ENCODE data around the gene SLC24A1.

SLC24A1 gene

DNA sequence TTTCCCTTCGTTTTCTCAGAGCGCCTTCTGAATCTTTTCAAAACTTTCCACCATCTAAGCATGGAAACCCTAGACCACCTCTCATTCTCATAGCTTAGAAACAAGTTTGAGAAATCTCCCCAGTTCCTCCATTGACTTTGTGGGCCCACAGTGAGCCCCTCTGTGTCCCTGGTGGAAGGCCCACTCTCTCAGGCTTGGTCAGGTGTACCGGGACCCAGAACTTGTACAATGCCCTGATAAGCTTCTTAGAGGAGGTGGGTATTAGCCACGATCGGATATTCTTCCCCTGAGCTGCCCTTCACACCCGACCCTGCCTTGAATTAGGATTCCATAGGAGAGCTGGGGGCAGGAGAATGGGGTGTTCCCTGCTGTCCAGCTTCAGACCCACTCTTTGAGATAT lies at the start of gene SLC24A1:
TSS of gene SLC24A1 (plus strand) at position 301 of the 400 bp plus-strand sequence. CDS start 2,143 bp downstream, outside the sequence.
- ATAC-seq (ENCODE audit: low read depth) (no peak), DNase-seq (ENCODE audit: low spot score in 2 of 2) (no peak)
- H3K27me3 Mint-ChIP-seq = peaks cover 4% of the 10 kb centered on the region
- peaks cover 22% of the 10 kb centered on the region for H3K36me3 Mint-ChIP-seq
- no peak within 1 kb of the TSS for H3K4me3 Mint-ChIP-seq
- H3K4me1 Mint-ChIP-seq = peaks cover 3% of the 10 kb centered on the region
- no peaks in the 10 kb centered on the region for H3K9me3 Mint-ChIP-seq
- no peak within 1 kb of the TSS for H3K27ac Mint-ChIP-seq

DNA sequence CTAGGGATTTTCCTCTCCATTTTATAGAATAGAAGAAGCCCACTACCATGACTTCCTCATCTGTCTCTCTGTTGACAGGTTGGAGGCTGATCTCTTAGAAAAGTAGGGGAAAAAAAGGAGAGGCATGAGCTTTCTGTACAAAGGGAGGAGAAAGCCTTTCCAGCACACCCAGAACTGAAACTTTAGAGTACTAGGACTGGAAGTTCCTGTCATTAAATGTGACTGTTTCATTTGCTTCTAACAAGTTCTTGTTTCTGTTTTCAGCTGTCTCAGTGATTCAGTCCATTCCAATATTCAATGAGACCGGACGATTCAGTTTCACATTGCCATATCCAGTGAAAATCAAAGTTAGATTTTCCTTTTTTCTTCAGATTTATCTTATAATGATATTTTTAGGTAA lies 49.8 kb upstream of the SLC24A1 start:
- H3K27me3 Mint-ChIP-seq = no peaks in the 10 kb centered on the region
- peaks cover 8% of the 10 kb centered on the region for H3K36me3 Mint-ChIP-seq
- no peaks in the 10 kb centered on the region for H3K9me3 Mint-ChIP-seq
- ATAC-seq (ENCODE audit: low read depth) (no peak), DNase-seq (ENCODE audit: low spot score in 2 of 2) (no peak)
- no peak overlapping the region for H3K27ac Mint-ChIP-seq
- H3K4me1 Mint-ChIP-seq = no peaks in the 10 kb centered on the region
- H3K4me3 Mint-ChIP-seq = no peak overlapping the region

DNA sequence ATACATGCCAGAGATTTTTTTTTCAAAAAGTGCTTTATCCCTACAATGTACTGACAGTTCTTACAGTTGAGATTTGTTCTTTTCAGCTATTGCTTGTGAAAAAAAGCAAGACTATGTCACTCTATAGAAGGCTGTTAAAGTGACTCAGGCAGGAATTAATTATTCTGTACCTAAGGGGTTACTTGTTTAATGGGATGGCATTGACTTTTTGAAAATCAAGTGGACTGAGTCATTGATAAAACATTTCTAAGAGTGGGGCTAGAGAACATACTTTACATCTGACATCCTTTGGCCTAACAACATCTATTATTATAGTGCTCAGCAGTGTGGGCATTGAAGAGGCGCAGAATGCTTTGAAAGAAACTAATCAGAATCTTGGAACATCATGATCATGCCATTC lies 45.1 kb upstream of the SLC24A1 start:
- no peak for ATAC-seq (ENCODE audit: low read depth)
- Mint-ChIP-seq H3K36me3 (peaks cover 15% of the 10 kb centered on the region), H3K9me3 (no peaks in the 10 kb centered on the region), H3K4me1 (peaks cover 7% of the 10 kb centered on the region), H3K27me3 (no peaks in the 10 kb centered on the region), H3K27ac (peak overlapping the region; percentile 64), H3K4me3 (no peak overlapping the region)
- no peak for DNase-seq (ENCODE audit: low spot score in 2 of 2)

DNA sequence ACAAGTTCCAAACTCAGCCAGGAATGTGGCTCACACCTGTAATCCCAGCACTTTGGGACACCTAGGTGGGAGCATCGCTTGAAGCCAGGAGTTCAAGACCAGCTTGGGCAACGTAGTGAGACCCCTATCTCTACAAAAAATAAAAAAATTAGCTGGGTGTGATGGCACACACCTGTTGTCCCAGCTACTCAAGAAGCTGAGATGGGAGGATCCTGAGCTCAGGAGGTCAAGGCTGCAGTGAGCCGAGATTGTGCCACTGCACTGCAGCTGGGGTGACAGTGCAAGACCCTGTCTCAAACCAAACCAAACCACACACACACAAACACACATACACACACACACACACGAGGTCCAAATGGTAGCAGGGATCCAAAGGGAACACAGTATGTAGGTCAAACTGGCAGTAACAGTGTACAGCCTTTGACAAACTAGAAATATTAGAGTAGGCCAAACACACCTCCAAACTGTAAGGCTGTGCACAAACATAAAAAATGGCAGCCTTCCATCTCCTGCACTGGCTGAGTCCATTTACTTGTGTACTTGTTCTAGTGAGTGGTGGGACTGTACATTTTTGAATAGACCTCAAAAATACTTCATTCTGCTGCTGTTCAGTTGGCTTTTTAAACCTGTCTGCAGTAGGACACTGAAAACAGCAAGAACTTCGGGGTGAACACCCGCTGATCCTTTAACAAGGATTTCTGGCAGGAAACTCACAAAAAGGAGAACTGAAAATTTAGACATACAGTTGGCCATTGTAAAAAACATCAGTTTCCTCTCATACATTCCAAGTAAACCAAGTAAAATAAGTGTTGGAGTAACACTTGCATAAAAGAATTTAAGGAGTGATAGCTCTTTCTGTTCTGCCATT lies 44.4 kb upstream of the SLC24A1 start:
- DNase-seq (ENCODE audit: low spot score in 2 of 2) (no peak), ATAC-seq (ENCODE audit: low read depth) (no peak)
- H3K27me3 Mint-ChIP-seq = no peaks in the 10 kb centered on the region
- no peaks in the 10 kb centered on the region for H3K9me3 Mint-ChIP-seq
- peaks cover 7% of the 10 kb centered on the region for H3K4me1 Mint-ChIP-seq
- H3K4me3 Mint-ChIP-seq = no peak overlapping the region
- H3K36me3 Mint-ChIP-seq = peaks cover 21% of the 10 kb centered on the region
- H3K27ac Mint-ChIP-seq = peak overlapping the region; percentile 53

DNA sequence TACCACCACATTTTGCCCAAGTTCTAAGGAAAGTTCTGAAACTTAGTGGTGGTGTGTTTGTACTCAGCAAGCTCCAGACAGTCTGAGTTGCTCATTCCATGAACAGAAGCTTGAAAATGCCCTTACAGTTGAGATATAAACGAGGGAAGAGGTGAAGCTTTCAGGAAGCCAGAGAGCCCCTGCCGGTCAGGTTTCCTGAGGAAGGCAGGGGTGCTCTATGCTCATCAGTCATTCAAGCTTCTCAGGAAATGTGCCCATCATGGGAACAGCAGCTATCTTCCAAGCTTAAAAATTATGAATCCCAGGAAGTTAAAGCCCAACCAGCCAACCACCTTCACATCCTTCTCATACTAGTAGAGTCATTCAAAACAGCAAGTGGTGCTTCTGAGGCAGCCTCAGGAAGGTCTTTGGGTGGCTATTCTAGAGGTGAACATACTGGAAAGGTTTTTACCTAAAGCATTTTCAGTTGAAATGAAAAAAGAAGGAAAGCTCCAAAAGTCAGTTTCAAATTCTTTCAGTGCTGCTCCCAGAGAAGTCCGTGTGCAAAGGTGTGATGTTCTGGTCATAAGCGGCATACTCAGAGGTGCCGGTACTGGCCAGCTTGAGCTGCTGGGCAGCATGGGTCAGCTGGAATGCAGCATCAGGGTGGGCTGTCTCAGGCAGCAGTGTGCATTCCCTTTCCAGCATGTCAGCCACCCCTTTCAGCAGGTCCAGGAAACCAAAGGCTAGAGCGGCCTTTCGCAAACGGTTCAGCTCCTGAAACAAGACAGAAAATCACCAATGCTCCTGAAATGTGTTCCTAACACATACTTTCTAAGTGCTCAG lies 42.6 kb upstream of the SLC24A1 start:
- no peak overlapping the region for H3K27ac Mint-ChIP-seq
- H3K4me3 Mint-ChIP-seq = no peak overlapping the region
- H3K9me3 Mint-ChIP-seq = no peaks in the 10 kb centered on the region
- peaks cover 24% of the 10 kb centered on the region for H3K36me3 Mint-ChIP-seq
- DNase-seq (ENCODE audit: low spot score in 2 of 2) (no peak), ATAC-seq (ENCODE audit: low read depth) (no peak)
- H3K27me3 Mint-ChIP-seq = no peaks in the 10 kb centered on the region
- H3K4me1 Mint-ChIP-seq = peaks cover 15% of the 10 kb centered on the region

DNA sequence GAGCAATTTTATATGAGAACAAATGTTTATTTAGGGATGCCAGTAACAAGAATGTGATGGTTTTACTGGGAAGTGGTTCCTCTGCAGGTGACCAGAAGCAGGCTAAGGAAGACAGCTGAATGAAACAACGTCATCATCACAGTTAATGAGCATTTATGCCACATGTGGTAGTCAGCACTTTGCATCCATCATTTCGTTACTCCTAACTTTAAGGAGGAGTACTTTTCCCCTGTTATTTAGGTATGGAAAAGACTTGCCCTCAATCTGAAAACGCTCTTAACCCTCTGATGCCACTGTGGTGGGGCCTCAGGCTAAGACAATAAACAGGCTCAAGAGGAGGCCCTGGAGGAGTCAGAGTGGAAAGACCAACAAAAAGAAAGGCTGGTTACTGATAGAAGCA lies 42.0 kb upstream of the SLC24A1 start:
- no peak for DNase-seq (ENCODE audit: low spot score in 2 of 2)
- H3K27me3 Mint-ChIP-seq = no peaks in the 10 kb centered on the region
- peaks cover 25% of the 10 kb centered on the region for H3K36me3 Mint-ChIP-seq

DNA sequence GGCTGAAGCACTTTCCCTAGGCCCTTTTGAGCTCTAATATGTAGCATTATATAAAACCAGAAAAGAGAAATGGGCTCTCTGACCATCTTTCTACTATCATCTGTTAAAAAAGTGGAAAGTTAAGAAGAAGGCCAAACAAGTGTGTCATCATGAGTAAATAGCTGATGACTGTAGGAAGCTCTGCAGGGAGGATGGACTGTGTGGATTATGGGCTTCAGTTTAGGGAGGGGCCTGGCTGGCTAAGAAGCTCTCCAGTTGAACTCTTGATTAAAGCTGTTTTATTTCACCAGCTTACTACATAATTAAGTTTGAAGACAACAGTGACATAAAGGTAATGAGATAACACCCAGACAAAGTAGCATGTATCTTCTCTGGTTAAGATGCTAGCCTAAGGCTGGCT lies 41.5 kb upstream of the SLC24A1 start:
- Mint-ChIP-seq H3K36me3 (peaks cover 25% of the 10 kb centered on the region), H3K27ac (no peak overlapping the region), H3K4me3 (no peak overlapping the region), H3K9me3 (no peaks in the 10 kb centered on the region), H3K27me3 (no peaks in the 10 kb centered on the region), H3K4me1 (peaks cover 15% of the 10 kb centered on the region)
- DNase-seq (ENCODE audit: low spot score in 2 of 2) (no peak), ATAC-seq (ENCODE audit: low read depth) (no peak)

More for the DNA sequence above, 42.0 kb upstream of the SLC24A1 start:
- Mint-ChIP-seq H3K4me3 (no peak overlapping the region), H3K27ac (no peak overlapping the region), H3K9me3 (no peaks in the 10 kb centered on the region), H3K4me1 (peaks cover 15% of the 10 kb centered on the region)
- ATAC-seq (ENCODE audit: low read depth) = no peak

DNA sequence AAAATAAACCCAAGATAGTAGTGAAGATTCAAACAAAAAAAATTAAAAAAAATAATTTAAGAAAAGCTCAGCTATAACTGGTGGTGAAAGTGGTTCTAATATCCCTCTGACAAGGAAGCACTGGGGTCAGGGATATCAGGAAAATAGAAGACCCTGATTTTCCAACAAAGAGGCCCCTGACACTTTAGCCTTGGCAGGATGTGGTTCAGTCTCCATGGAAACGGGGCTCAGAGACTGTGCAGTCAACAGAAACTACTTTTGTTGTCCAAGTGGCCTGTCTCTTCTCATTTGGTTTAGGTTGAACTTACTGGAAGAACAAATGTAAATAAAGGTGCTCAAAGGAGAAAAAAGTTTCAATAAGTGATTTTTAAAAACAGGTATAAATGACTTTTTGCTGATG lies 38.0 kb upstream of the SLC24A1 start:
- Mint-ChIP-seq H3K4me1 (peaks cover 14% of the 10 kb centered on the region), H3K9me3 (no peaks in the 10 kb centered on the region), H3K27me3 (no peaks in the 10 kb centered on the region), H3K4me3 (no peak overlapping the region), H3K27ac (peak overlapping the region; percentile 73), H3K36me3 (peaks cover 34% of the 10 kb centered on the region)
- ATAC-seq (ENCODE audit: low read depth) (peak; percentile 79), DNase-seq (ENCODE audit: low spot score in 2 of 2) (no peak)

DNA sequence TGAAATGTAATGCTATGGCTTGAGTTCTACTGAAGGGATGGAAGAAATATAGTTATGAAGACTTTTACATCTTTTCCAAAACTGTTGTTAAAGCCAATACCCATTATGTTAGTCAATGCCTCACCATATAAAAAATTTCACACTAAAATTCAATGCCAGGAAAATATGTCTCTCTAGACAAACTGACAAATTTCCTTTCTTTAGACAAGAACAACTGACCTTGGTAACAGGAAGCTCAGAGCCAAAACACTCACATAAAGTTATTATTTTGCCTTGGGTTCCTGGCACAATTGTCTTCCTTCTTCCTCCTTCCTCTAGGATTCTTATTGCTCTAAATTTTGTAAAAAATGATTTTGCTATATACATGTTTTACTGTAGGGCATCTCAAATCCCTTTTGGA lies 37.5 kb upstream of the SLC24A1 start:
- Mint-ChIP-seq H3K4me1 (peaks cover 14% of the 10 kb centered on the region), H3K9me3 (no peaks in the 10 kb centered on the region), H3K36me3 (peaks cover 31% of the 10 kb centered on the region), H3K27ac (peak overlapping the region; percentile 73), H3K27me3 (no peaks in the 10 kb centered on the region), H3K4me3 (no peak overlapping the region)
- ATAC-seq (ENCODE audit: low read depth) (no peak), DNase-seq (ENCODE audit: low spot score in 2 of 2) (no peak)

DNA sequence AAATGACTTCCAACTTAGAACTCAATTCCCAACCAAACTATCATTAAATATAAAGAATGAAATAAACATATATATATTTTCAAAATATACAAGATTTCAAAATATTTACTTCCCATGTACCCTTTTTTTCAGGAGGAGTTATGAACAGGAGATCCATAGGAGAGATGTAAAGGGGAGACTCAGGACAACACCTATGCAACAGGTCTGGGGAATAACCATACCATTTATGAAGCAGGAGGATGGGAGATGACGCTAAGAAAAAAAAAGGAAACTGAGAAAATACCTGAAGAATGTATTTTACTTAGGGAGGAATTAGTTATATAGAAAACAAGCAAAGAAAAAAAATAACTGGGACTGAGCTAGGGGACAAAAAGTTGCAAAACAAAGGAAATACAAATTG lies 34.6 kb upstream of the SLC24A1 start:
- Mint-ChIP-seq H3K9me3 (no peaks in the 10 kb centered on the region), H3K27me3 (no peaks in the 10 kb centered on the region), H3K4me3 (no peak overlapping the region), H3K36me3 (peaks cover 40% of the 10 kb centered on the region), H3K4me1 (peaks cover 19% of the 10 kb centered on the region), H3K27ac (peak overlapping the region; percentile 42)
- DNase-seq (ENCODE audit: low spot score in 2 of 2) = no peak
- no peak for ATAC-seq (ENCODE audit: low read depth)

DNA sequence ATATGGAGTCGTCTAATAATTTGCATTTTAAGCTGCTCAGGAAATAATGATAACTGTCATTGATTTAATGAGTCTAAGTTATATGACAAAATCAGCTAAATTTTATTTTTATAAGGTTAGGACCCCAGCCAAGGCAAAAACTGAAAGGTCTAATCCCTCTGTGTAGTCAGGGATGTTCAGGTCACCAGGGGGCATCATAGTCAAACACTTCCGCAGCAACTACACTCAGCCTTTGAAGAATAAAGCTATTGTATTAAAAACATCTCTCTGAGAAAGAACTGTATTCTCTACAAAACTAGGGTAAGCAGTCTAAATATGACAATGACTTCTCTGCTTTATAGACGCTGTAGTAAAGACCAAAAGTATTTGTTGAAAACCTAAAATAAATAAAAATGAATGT lies 25.8 kb upstream of the SLC24A1 start:
- H3K27me3 Mint-ChIP-seq = no peaks in the 10 kb centered on the region
- ATAC-seq (ENCODE audit: low read depth) (peak; percentile 37), DNase-seq (ENCODE audit: low spot score in 2 of 2) (no peak)
- H3K4me3 Mint-ChIP-seq = no peak overlapping the region
- no peaks in the 10 kb centered on the region for H3K9me3 Mint-ChIP-seq
- no peaks in the 10 kb centered on the region for H3K4me1 Mint-ChIP-seq
- peaks cover 24% of the 10 kb centered on the region for H3K36me3 Mint-ChIP-seq
- H3K27ac Mint-ChIP-seq = no peak overlapping the region

DNA sequence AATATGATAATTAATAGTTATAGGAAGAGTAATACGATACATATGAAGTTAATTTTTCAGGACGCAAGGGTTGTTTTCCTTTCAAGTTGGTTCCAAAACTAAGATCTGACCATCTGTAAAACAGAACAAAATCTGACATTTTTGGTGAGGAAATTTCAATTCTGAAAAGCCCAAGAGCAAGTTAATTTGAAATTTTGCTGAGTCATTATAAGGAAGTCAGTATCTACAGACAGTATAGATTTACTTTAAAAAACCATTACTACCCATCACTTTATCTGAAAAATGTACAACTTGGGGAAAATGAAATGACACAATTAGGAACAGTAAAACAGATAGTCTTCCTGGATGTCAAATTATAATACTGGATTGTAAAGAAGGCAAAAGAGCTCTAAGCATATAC lies 23.3 kb upstream of the SLC24A1 start:
- no peaks in the 10 kb centered on the region for H3K9me3 Mint-ChIP-seq
- DNase-seq (ENCODE audit: low spot score in 2 of 2) = no peak
- no peak overlapping the region for H3K4me3 Mint-ChIP-seq
- no peak for ATAC-seq (ENCODE audit: low read depth)
- no peaks in the 10 kb centered on the region for H3K4me1 Mint-ChIP-seq
- H3K27ac Mint-ChIP-seq = no peak overlapping the region
- peaks cover 16% of the 10 kb centered on the region for H3K36me3 Mint-ChIP-seq
- H3K27me3 Mint-ChIP-seq = no peaks in the 10 kb centered on the region

DNA sequence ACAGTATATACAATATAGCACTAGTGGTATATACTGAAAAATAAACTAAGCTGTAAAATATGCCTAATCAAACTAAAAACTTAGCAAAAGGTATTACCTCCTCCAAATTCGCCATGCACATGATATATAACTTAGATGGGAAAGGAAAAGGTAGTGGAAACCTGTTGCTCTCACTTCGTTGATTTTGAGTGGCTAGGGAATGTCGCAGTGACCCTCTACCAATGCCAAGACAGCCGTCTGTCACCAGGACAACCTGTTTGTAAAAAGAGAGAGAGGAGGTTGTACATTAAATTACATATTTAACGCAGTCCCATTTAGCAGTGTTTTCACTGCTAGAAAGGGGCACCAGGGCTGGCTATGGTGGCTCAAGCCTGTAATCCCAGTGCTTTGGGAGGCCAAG lies 22.1 kb upstream of the SLC24A1 start:
- ATAC-seq (ENCODE audit: low read depth) = no peak
- no peak overlapping the region for H3K27ac Mint-ChIP-seq
- no peaks in the 10 kb centered on the region for H3K27me3 Mint-ChIP-seq
- H3K9me3 Mint-ChIP-seq = no peaks in the 10 kb centered on the region
- peaks cover 17% of the 10 kb centered on the region for H3K36me3 Mint-ChIP-seq
- H3K4me1 Mint-ChIP-seq = no peaks in the 10 kb centered on the region
- no peak overlapping the region for H3K4me3 Mint-ChIP-seq
- DNase-seq (ENCODE audit: low spot score in 2 of 2) = no peak

DNA sequence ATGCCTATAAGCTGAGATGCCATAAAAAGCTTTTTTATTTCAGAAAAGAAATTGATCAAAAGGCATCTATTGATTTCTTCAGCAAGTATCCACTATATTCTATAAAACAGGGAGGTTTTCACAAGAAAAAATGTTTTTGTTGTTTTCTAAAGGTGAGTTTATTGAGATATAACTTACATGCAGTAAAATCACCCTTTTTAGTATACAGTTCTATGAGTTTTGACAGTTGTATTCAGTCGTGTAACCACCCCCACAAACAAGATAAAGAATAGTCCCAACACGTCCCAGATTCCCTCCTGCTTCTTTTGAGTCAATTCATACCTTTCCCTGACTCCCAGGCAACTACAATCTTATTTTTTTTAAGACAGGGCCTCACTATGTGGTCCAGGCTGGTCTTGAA lies 18.6 kb upstream of the SLC24A1 start:
- Mint-ChIP-seq H3K9me3 (no peaks in the 10 kb centered on the region), H3K36me3 (peaks cover 11% of the 10 kb centered on the region), H3K27me3 (no peaks in the 10 kb centered on the region), H3K27ac (no peak overlapping the region), H3K4me3 (no peak overlapping the region), H3K4me1 (no peaks in the 10 kb centered on the region)
- ATAC-seq (ENCODE audit: low read depth) (no peak), DNase-seq (ENCODE audit: low spot score in 2 of 2) (no peak)
